B cell (primary cell): ENCODE results near the gene PRKN.
"Not testable (repeated sequence)": the region's sequence is repeated elsewhere in the genome, so short reads cannot be mapped to it uniquely, and the experiment has no call there.

Experiments used
- CTCF ChIP-seq: fragments of 200-600 bp; IDR thresholded peaks from one replicate; pipeline ENCODE4 v1.8.0; 2022; ENCODE audit warnings: antibody characterized with exemption, mild to moderate bottlenecking
- EZH2 ChIP-seq: IDR thresholded peaks from 2 replicates; pipeline ENCODE4 v1.6.1; 2012; ENCODE audit warnings: borderline replicate concordance, low read depth, mild to moderate bottlenecking, moderate library complexity, low read length; ENCODE audit not compliant: insufficient read depth, poor library complexity, severe bottlenecking

- TF ChIP-seq CTCF, EZH2: not testable (repeated sequence)
Observed at GRCh38 chr6:161314541-161315245, 1412.9 kb downstream of the PRKN start.
